ENCODE results near the gene SLC6A9.

The SLC6A9 gene

DNA sequence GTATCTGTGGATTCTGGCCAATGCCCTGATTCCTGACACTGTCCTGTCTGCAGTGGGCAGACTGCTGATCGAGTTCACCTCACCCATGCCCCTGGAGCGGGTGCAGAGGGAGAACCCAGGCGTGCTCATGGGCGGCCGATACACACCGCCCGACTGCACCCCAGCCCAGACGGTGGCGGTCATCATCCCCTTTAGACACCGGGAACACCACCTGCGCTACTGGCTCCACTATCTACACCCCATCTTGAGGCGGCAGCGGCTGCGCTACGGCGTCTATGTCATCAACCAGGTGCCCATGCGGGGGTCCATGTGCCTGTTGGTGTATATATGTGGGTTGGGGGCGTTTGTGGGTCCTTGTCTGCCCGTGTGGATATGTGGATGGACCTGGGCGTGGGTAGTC lies 49.6 kb downstream of the SLC6A9 start:
- no peak for DNase-seq

DNA sequence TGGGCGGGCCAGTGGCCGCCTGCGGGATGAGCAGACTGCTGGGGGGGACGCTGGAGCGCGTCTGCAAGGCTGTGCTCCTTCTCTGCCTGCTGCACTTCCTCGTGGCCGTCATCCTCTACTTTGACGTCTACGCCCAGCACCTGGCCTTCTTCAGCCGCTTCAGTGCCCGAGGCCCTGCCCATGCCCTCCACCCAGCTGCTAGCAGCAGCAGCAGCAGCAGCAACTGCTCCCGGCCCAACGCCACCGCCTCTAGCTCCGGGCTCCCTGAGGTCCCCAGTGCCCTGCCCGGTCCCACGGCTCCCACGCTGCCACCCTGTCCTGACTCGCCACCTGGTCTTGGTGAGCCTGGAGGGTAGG lies 50.1 kb downstream of the SLC6A9 start:
- no peak for DNase-seq

DNA sequence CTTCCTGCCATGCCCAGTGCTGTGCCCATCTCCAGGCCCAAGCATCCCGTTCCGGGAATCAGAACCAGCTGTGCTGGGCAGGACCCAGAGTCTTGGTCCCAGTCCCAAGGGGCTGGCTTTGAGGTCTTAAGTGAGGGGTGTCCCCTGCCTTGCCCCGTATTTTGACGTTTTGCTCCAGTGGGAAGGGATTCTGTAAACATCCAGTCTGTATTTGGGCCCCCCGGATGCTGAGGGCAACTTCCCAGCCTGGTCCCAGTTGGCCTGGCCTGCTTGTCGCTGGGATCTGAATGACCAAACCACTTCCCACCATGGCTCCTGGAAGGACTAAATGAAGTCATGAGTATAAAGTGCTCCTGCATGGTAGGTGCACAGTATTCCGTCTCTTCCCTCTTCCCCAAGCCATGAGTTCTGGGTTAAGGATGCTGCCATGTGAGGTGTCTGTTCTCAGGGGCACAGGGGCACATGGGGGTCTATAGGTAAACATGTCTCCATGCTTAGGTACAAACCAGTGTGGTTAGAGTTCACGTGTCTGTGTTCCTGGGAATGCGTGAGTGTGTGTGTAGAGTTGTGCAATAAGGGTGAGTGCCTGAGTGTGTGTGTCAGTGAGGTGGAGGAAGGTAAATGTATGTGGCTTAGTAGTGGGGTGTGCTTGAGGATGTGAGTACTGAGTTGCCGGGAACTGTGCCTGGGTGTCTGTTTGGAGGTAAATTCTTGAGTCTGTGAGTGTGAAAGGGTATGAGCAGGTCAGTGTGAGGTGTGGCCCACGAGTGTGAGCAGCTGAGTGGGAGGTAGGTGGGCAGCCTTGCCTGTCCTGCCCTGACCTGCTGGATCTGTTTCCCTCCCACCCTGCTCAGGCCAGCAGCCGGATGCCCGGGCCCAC lies 50.8 kb downstream of the SLC6A9 start:
- no peak for DNase-seq

DNA sequence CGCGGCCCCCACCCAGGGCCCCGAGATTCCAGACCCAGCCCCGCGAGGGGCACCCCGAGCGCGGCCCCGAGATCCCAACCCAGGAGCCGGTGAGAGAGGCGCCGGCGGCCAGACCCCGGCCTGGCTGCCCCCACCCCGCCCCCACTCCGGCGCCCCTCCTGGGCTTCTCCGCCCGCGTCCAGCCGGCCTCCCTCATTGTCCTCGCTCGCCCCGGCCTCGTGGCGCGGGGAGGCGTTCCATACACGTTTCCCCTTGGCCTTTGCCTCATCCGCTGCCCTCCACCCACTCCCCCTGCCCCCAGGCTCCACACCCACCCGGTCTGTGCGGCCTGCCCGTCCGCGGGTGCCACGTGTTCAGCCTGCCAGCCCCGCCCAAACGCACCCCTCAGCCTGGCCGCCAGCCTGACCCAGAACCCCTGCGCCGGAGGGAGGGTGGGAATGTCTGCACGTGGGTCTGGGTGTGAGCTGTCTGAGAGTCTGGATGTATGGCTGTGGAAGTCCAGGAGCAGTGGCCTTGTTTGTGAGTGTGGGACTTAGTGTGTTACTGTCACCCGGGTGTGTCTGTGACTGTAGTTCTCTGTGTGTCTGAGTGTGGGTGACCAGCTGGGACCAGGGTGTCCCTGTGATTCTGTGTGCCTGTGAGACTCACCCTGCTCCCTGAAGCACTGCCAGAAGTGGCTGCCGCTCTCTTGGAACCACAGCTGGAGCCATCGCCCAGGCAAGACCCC lies 51.6 kb downstream of the SLC6A9 start:
- peak; percentile 20 to 28 for DNase-seq

DNA sequence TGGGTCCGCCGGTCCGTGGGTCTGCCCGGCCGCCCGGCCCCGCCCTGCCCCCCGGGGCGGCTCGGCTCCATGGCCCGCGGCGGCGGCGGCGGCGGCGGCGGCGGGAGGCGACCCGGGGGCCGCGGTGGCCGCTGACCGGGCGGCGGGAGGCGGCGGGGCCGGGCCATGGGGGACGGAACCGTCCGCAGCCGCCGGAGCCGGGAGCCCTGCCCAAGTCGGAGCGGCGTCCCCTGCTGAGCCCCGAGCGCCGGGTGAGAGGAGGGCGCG lies 52.1 kb downstream of the SLC6A9 start:
- no peak for DNase-seq

DNA sequence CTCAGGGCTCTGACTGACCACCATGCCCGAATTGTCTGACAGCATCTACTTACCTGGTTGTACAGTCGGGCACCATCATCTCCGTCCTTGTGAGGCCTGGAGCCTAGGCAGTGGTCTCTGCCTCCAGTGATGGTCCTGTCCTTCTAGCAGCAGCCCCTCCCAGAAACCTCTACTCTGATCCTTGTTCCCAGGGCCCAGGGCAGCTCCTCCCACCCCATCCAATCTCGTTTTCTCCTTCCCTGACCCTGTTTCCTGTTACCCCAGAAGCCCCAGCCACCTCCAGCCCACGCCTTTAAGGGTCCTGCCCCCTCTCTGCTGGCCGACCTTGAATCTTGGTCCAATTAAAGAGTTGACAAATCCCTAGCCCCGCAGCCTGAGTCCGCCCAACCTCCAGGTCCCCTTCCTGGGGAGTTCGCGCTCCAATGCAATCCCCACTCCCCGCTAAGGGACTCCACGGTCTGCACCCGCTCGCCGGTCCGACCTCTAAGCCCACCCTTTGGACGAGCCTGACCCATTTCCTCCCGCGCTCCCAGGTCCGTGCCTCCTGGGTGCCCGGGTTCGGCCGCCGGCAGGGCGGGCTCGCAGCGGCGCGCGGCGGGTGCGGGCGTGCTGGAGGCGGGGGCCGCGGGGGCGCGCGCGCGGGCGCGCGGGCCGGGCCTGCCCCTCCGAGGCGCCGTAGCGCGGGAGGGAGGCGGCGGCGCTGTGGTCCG lies 52.6 kb downstream of the SLC6A9 start, which contains the start of gene B4GALT2:
TSS of gene B4GALT2 (plus strand) at position 660 of the 710 bp plus-strand sequence. CDS start 1,951 bp downstream, outside the sequence.
- DNase-seq, result peak; percentile 25 to 32

DNA sequence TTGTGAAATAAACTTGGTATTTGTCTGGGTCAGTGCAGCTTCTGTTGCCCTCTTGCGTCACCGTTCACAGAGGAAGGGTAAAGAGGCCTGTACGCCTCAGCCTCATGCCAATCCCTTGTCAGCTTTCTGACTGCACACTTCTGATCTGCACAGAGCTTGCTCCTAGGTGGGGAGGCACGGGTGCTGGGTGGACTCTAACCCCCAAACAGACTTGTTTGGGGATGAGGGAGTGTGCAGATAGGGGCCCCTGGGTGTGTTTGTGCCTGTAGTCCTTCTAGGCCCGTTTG lies 53.1 kb downstream of the SLC6A9 start:
- DNase-seq, result no peak

DNA sequence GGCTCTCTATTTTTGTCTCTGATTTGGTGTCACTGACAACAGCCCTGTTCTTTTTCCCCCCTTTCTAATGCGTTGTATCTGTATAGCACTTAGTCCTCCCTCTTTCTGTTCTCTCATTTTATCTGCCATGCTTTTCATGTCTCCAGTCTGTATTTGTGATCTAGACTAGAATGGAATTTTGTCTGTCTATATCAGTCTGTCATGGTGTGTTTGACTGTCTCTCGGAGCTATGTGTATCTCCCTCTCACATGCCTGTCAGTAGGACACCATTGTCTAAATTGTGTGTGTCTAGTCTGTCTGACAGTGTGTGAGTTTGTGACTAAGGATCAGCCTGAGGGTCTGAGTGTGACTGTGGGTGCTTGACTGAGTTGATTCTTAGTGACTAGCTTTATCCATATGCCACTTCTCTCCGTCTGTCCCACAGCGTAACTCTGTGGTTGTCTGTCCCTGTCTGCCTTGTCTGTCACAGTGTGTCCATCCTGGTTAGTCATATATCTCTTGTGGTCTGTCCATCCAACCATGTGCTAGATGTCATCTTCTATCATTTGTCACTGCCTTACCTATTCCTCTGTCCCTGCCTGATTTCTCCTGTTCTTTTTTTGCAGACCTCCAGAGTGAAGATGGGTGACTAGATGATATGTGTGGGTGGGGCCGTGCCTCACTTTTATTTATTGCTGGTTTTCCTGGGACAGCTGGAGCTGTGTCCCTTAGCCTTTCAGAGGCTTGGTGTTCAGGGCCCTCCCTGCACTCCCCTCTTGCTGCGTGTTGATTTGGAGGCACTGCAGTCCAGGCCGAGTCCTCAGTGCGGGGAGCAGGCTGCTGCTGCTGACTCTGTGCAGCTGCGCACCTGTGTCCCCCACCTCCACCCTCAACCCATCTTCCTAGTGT lies 53.6 kb downstream of the SLC6A9 start:
- DNase-seq, result no peak

DNA sequence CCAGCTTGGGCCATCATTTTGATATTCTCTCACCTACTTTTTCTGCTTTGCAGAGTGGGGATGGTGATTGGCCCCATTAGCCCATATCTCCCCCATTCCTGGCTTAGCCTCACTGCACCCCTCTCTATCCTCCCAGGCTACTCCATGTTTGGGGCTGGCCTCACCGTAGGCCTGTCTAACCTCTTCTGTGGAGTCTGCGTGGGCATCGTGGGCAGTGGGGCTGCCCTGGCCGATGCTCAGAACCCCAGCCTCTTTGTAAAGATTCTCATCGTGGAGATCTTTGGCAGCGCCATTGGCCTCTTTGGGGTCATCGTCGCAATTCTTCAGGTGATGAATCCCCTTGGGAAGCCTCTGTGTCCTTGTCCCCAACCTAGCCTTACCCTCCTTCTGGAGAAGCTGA lies 54.4 kb downstream of the SLC6A9 start:
- DNase-seq, result no peak

DNA sequence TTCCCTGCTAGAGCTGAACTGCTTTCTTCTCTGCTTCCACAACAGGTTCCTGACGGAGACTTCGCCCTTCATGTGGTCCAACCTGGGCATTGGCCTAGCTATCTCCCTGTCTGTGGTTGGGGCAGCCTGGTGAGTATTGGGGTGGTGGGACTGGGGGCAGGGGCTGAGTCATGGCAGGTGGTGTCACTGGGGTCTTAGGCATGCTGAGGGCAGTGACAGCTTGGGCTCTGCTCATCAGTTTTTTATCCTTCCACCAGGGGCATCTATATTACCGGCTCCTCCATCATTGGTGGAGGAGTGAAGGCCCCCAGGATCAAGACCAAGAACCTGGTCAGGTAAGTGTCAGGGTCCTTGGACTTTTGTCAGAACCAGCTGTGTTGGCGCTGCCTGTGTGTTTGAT lies 55.2 kb downstream of the SLC6A9 start:
- peak in 1 of 2 experiments; percentile 10 for DNase-seq

DNA sequence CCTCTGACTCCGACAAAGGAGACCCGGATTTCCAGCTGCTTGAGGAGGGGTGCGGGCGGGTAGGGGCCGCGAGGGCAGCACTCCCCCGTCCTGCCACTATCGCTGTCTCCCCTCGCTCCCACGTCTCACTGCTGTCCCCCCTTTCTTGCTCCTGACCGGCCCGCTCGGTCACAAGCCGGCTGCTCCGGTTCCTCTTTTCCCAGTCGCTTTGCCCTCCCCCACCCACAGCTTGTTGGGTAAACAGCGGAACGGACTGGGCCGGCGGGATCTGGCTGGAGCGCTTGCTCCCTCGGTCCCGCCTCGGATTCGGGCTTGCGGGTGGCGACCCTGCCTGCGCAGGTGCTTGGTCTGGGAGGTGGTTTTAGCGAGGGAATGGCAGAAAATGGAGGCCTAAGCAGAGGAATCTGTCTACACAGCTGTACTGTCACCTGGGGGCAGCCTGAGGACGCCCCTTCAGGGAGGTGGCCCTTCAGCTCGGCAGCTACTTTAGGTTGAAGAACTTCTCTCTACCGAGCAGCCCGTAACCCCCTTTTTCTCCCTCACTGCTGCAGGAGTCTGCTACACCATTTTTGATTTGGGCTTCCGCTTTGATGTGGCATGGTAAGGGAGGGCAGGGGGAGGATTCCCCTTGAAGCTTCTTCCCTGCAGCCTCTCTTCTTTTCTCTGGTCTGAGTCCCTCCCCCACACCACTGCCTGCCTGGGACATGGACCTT lies 55.9 kb downstream of the SLC6A9 start:
- DNase-seq, result peak; percentile 40 to 52

DNA sequence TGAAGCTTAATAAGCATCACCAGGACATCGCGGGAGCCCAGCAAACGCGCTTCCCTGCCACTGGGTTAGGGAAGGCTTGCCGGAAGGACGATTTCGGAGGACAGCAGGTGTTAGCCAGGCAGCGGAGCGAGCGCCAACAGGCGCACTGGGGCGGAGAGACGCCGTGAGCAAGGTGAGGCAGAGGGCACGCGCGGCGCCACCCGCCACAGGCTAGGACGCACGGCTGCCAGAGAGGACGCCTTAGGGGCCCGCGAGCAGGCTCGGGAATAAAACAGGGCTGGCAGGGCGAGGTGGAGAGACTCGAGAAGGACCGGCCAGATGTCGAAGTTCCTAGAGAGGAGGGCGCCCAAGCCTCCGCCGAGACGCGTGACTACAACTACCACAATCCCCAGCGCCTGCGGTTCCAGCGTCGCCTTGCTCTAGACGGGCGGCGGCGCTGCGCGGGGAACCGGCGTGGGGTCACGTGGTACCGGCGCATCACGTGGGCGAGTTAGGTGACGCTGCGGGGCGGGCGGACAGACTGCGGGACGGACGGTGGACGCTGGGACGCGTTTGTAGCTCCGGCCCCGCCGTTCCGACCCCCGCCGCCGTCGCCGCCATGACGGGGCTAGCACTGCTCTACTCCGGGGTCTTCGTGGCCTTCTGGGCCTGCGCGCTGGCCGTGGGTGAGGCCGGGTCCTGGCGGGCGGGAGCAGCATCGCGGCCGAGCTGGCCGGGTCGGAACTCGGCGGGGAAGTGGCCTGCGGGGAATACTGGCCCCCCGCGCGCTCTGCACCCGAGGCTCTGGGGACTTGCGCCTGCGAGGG lies 56.6 kb downstream of the SLC6A9 start, which contains the start of gene ATP6V0B:
TSS of gene ATP6V0B (plus strand) at position 518 of the 806 bp plus-strand sequence. CDS start at position 599, 81 bp downstream.
- peak; percentile 94 to 95 for DNase-seq

DNA sequence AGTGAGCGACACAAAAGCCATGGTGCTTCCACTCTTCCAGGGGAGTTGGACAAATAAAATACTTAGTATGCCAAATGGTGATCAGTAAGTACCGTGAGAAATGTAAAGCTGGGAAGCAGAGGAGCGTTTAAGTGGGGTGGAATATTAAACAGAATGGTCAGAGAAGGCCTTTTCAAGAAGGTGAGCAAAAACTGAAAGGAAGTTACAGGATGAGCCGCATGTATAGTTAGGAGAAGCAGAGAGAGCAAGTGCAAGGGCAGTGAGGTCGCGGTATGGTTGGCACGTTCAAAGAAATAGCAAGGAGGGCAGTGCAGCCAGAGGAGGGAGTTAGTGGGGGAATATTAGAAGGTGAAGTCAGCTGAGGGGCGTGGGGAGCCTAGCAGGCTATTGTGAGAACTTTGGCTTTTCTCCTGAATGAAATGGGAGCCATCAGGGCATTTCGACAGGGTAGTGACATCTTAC lies 57.2 kb downstream of the SLC6A9 start:
- peak; percentile 65 to 69 for DNase-seq

DNA sequence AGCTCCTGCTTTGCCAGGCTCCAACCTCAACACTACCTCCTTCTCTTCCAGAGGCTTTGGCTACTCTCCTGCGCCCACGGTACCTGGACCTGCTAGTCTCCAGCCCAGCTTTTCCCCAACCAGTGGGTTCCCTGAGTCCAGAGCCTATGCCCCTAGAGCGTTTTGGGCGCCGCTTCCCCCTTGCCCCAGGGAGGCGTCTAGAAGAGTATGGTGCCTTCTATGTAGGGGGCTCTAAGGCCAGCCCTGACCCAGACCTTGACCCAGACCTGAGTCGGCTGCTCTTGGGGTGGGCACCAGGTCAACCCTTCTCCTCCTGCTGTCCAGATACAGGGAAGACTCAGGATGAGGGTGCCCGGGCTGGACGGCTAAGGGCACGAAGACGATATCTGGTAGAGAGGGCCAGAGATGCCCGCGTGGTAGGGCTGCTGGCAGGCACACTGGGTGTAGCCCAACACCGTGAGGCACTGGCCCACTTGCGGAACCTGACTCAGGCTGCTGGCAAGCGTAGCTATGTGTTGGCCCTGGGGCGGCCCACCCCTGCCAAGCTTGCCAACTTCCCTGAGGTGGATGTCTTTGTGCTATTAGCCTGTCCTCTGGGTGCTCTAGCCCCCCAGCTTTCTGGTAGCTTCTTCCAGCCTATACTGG lies 59.8 kb downstream of the SLC6A9 start:
- DNase-seq, result no peak

DNA sequence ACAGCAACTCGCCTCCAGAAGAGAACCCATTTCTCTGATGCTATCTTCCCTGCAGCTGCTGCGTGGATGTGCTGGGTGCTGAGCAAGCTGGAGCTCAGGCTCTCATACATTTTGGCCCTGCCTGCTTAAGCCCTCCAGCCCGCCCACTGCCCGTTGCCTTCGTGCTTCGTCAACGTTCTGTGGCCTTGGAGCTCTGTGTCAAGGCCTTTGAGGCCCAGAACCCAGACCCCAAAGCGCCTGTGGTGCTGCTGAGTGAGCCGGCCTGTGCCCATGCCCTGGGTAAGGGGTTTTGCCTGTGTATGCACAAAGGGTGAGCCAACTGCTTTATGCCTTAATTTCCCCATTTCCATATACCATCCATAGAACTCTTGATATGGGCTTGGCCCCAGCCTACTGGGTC lies 60.4 kb downstream of the SLC6A9 start:
- DNase-seq, result no peak

DNA sequence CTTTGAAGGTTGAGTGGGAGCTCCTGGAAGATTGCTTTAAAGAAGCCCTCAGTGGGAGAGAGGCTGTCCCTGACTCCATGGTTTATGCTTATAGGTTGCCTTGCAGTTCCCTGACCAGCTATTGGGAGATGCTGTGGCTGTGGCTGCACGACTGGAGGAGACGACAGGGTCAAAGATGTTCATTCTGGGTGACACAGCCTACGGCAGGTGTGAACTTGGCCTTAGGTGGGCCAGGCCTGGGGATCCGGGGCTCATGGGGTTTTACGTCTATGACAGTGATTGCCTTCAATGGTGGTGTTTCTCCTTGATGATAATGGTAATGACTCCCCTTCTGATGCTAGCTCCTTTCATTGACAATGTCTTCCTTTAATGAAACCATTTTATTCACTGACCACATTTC lies 60.8 kb downstream of the SLC6A9 start:
- no peak for DNase-seq

DNA sequence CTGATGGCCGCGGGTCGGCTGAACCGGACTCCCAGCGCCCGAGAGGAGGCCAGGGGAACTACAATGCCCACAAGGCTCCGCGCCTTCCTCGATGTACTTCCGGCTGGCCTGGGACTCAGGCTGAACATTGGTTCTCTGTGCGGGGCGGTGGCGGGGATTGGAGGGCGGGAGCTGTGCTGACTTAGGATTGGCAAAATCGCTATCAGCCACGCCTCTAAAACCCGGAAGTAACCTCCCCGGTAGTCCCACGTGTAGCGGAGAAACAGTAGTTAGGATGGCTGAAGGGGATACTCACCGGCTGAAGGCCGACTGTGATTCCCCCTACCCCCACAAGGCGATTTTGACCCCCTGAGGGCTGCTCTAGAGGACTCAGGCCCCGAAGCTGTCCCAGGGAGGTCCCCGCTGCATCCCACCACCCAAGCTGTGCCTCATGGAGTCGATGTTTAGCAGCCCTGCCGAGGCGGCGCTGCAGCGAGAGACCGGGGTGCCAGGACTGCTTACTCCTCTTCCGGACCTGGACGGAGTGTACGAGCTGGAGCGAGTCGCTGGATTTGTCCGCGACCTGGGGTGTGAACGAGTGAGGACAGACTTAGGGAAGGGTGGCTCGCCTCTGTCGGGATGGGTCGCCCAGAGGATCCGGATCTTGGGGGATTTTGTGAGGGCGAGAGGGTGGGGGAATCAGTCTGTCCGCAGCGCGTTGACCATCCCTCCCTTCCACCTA lies 61.4 kb downstream of the SLC6A9 start, which contains the start of gene DPH2:
TSS of gene DPH2 (plus strand) at position 265 of the 721 bp plus-strand sequence. CDS start at position 431, 166 bp downstream.
- DNase-seq, result peak; percentile 98 to 99

DNA sequence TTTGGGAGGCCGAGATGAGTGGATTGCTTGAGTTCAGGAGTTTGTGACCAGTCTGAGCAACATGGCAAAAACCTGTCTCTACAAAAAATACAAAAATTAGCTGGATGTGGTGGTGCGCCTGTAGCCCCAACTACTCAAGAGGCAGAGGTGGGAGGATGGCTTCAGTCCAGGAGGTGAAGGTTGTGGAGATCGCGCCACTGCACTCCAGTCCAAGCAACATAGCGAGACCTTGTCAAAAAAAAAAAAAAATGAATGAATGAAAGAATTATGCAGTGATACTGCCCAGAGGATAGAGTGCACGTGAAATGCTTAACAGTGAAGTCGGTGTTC lies 61.9 kb downstream of the SLC6A9 start:
- DNase-seq, result no peak

DNA sequence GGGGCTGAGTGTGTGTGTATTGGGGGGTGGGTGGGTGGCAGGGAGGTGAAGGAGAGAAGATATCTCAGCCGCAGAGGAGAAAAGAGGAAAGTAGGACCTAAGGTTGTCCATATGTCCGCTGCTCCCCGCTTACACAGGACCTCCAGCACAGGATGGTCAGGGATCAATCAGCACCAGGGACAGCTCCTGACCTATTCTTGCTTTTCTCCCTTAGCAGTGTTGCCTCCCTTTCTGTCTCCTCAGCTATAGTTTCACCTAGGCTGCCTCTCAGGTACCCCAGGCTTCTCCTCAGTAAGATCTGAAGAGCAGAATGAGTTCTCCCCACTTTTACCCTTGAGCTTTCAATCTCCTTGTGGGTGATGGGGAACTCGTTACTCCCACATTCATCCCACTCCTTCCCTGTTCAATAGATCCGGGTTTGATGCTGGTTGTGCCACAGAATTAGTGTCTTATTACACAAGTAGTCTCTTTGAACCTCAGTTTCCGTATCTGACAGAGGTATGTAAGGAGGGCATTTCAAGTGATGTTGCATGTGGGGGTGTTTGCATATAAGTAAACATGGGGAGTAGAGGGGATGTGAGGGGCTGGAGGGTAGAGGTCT lies 62.8 kb downstream of the SLC6A9 start:
- DNase-seq, result peak; percentile 42 to 59
